ENCODE results near the gene NES.

NES gene

DNA sequence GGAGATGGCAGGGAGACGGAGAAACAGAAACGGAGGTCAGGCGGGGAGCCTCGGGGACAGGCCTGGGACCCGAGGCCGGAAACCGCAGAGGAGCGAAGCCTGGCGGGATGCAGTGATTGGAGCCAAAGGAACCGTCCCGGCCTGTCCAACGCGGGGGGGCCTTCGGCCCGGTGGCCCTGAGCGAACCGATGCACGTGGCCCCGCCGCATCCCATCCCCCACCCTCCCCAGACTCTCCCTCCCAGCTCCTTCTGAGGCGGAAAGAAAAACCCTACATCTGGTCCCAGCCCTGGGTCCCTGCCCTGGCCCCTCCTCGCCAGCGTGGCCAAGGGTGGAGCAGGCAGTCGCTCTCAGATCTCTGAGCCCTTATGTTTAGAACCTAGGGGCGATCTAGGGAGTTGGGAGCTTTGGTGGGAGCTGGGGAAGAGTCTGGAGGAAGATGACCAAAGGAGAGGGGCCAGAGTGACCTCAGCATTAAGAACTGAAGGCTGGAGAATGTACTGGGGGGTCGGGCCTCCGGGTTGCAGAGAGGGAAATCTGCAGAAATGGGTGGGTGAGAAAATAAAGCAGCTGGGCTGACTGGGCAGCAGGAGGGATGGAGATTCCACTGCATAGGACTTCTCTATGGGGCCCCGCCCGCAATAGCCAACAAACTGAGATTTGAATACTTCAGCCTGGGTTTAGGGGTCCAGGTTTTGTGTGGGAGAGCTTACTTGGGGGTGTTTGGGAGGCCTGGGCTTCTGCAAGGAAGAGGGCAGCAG, 29.6 kb upstream of the NES start:
- TF ChIP-seq YY1 (IDR thresholded peaks at IDR 0.05; ENCODE audit: low read depth) (no peak), ZBTB7A (IDR thresholded peaks at IDR 0.05; ENCODE audit: low read depth) (no peak), CEBPB (IDR thresholded peaks at IDR 0.05) (no peak), EP300 (IDR thresholded peaks at IDR 0.05; ENCODE audit: borderline replicate concordance) (no peak), CREB1 (IDR thresholded peaks at IDR 0.05; ENCODE audit: low read depth) (no peak), TEAD4 (IDR thresholded peaks at IDR 0.05) (no peak), TCF12 (IDR thresholded peaks at IDR 0.05; ENCODE audit: low read depth) (no peak), EGR1 (IDR thresholded peaks at IDR 0.05) (no peak), RAD21 (IDR thresholded peaks at IDR 0.05; ENCODE audit: low read depth) (no peak), NFIC (IDR thresholded peaks at IDR 0.05) (no peak), FOXM1 (IDR thresholded peaks at IDR 0.05; ENCODE audit: borderline replicate concordance, low read depth) (no peak)
- TF ChIP-seq, protein P1, sequence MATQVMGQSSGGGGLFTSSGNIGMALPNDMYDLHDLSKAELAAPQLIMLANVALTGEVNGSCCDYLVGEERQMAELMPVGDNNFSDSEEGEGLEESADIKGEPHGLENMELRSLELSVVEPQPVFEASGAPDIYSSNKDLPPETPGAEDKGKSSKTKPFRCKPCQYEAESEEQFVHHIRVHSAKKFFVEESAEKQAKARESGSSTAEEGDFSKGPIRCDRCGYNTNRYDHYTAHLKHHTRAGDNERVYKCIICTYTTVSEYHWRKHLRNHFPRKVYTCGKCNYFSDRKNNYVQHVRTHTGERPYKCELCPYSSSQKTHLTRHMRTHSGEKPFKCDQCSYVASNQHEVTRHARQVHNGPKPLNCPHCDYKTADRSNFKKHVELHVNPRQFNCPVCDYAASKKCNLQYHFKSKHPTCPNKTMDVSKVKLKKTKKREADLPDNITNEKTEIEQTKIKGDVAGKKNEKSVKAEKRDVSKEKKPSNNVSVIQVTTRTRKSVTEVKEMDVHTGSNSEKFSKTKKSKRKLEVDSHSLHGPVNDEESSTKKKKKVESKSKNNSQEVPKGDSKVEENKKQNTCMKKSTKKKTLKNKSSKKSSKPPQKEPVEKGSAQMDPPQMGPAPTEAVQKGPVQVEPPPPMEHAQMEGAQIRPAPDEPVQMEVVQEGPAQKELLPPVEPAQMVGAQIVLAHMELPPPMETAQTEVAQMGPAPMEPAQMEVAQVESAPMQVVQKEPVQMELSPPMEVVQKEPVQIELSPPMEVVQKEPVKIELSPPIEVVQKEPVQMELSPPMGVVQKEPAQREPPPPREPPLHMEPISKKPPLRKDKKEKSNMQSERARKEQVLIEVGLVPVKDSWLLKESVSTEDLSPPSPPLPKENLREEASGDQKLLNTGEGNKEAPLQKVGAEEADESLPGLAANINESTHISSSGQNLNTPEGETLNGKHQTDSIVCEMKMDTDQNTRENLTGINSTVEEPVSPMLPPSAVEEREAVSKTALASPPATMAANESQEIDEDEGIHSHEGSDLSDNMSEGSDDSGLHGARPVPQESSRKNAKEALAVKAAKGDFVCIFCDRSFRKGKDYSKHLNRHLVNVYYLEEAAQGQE (IDR thresholded peaks at IDR 0.05; ENCODE audit: low read depth), result no peak
- TF ChIP-seq, protein P2, sequence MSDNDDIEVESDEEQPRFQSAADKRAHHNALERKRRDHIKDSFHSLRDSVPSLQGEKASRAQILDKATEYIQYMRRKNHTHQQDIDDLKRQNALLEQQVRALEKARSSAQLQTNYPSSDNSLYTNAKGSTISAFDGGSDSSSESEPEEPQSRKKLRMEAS (IDR thresholded peaks at IDR 0.05), result no peak
- TF ChIP-seq, protein P3, sequence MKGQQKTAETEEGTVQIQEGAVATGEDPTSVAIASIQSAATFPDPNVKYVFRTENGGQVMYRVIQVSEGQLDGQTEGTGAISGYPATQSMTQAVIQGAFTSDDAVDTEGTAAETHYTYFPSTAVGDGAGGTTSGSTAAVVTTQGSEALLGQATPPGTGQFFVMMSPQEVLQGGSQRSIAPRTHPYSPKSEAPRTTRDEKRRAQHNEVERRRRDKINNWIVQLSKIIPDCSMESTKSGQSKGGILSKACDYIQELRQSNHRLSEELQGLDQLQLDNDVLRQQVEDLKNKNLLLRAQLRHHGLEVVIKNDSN (IDR thresholded peaks at IDR 0.05), result no peak

DNA sequence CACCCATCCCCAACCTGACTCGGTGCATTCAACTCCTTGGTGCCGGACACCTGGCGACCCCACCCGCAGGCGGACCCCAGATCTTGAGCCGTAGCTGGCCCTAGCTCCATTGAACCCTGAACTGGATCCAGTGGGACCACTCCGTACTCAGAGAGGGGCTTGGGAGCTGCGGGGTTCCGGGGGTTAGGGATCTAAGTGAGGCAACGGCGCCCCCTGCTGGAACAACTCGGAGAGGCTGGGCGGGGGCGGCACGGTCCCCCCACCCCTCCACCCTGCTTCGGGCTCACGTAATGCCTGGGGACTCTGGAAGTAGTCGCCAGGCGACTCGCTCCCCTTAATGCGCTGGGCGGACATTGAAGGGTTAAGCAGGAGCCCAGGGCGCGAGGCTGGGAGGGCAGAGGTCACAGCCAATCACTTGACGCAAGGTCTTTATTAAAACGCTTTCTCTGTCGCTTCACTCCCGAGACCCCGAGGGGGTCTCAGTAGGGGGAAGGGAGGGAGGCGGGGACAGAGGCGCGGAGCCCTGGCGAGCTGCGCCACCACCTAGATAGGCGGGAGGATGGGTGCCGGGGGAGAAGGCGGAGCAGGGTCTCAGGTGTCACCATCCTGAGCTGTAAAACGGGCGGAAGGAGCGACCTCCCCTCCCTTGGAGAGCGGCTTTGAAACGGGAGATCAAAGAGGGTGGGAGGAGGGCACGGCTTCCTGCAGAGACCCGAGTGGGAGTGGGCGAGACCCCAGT, 28.9 kb upstream of the NES start:
- TF ChIP-seq CEBPB (IDR thresholded peaks at IDR 0.05), result no peak
- no peak for TF ChIP-seq TAF1 (IDR thresholded peaks at IDR 0.05; ENCODE audit: low read depth)
- peak; percentile 95 for TF ChIP-seq EGR1 (IDR thresholded peaks at IDR 0.05)
- TF ChIP-seq, protein P3 (IDR thresholded peaks at IDR 0.05), result no peak
- no peak for TF ChIP-seq TEAD4 (IDR thresholded peaks at IDR 0.05)
- 0 out of 2 replicates have a peak, but pooled peaks have one; percentile 43 for TF ChIP-seq TCF12 (IDR thresholded peaks at IDR 0.05; ENCODE audit: low read depth)
- no peak for TF ChIP-seq FOXM1 (IDR thresholded peaks at IDR 0.05; ENCODE audit: borderline replicate concordance, low read depth)
- TF ChIP-seq EP300 (IDR thresholded peaks at IDR 0.05; ENCODE audit: borderline replicate concordance), result no peak
- TF ChIP-seq CREB1 (IDR thresholded peaks at IDR 0.05; ENCODE audit: low read depth), result 0 out of 2 replicates have a peak, but pooled peaks have one; percentile 13
- peak; percentile 98 for TF ChIP-seq ZBTB7A (IDR thresholded peaks at IDR 0.05; ENCODE audit: low read depth)
- TF ChIP-seq, protein P2 (IDR thresholded peaks at IDR 0.05), result peak; percentile 57
- TF ChIP-seq NFIC (IDR thresholded peaks at IDR 0.05), result no peak
- TF ChIP-seq YY1 (IDR thresholded peaks at IDR 0.05; ENCODE audit: low read depth), result 0 out of 2 replicates have a peak, but pooled peaks have one; percentile 26
- TF ChIP-seq, protein P1 (IDR thresholded peaks at IDR 0.05; ENCODE audit: low read depth), result no peak
- TF ChIP-seq RAD21 (IDR thresholded peaks at IDR 0.05; ENCODE audit: low read depth), result peak; percentile 78

DNA sequence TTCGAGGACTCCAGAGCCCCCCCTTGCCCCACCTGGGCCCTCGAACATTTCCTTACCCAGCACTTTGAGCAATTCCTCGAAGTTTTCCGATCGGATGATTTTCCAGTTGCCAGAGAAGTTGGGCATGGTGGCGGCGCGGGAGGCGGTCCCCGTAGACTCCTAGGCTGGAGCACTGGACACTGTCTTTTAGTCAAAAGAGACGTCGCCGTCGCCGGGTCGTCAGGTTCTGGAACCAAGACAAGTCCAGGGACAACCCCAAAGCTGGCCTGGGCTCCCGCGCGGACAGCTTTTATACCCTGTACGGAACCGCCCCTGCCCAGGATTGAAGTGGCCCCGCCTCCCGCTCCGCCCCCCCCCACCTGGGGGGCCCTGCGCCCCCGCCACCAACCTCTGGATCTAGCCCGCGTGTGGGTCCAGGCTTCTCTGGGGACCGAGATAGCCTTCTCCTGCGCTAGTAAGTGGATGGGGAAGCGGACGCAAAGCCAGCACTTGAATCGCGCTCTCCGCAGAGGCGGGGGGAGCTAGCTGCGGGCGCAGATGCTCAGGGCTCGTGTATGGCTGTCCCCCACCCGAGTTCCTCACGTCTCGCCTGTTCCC, 28.2 kb upstream of the NES start, which contains the start of gene CRABP2:
Gene CRABP2 (minus strand): TSS at position 263 of the 597 bp plus-strand sequence. CDS start 137 bp downstream, at position 126.
- TF ChIP-seq EGR1 (IDR thresholded peaks at IDR 0.05) (no peak), YY1 (IDR thresholded peaks at IDR 0.05; ENCODE audit: low read depth) (0 out of 2 replicates have a peak, but pooled peaks have one; percentile 8), RAD21 (IDR thresholded peaks at IDR 0.05; ENCODE audit: low read depth) (no peak)
- TF ChIP-seq, protein P2 (IDR thresholded peaks at IDR 0.05), result peak; percentile 9; the same call in 1 of the 2 replicates

DNA sequence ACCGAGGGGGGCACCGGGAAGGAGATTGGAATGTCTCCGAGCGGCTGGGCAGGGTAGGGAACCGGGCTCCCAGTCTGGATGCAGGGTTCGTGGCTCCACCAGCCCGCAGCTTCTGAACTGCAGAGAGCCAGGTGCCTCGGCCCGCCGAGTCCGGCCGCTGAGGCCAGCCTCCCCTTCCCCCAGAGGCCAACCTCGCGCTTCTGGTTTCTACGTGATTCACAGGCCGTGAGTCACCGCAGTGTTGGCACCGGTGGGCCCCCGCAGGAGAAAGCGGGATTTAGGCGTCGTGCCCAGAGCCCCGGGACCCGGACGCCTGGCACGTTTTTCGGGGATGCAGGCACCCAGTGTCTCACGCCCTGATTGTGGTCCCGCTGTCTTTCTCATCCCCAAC, 27.7 kb upstream of the NES start:
- TF ChIP-seq NFIC (IDR thresholded peaks at IDR 0.05) (peak; percentile 44), ZBTB7A (IDR thresholded peaks at IDR 0.05; ENCODE audit: low read depth) (no peak), CEBPB (IDR thresholded peaks at IDR 0.05) (no peak), EP300 (IDR thresholded peaks at IDR 0.05; ENCODE audit: borderline replicate concordance) (no peak), CREB1 (IDR thresholded peaks at IDR 0.05; ENCODE audit: low read depth) (no peak; the same call in 1 of the 2 replicates), EGR1 (IDR thresholded peaks at IDR 0.05) (no peak), TCF12 (IDR thresholded peaks at IDR 0.05; ENCODE audit: low read depth) (peak; percentile 19; the same call in 1 of the 2 replicates), TAF1 (IDR thresholded peaks at IDR 0.05; ENCODE audit: low read depth) (no peak), RAD21 (IDR thresholded peaks at IDR 0.05; ENCODE audit: low read depth) (no peak), YY1 (IDR thresholded peaks at IDR 0.05; ENCODE audit: low read depth) (0 out of 2 replicates have a peak, but pooled peaks have one; percentile 9), FOXM1 (IDR thresholded peaks at IDR 0.05; ENCODE audit: borderline replicate concordance, low read depth) (no peak), TEAD4 (IDR thresholded peaks at IDR 0.05) (no peak)
- TF ChIP-seq, protein P3 (IDR thresholded peaks at IDR 0.05), result no peak
- TF ChIP-seq, protein P1 (IDR thresholded peaks at IDR 0.05; ENCODE audit: low read depth), result no peak
- TF ChIP-seq, protein P2 (IDR thresholded peaks at IDR 0.05), result peak; percentile 80

Data from Ishikawa (cell line).